ENCODE measurements around the gene MAML2.

GRCh38 chr11:96284401-96284800 lies 58.6 kb downstream of the MAML2 start:
- no peak for TF ChIP-seq CTCF (IDR thresholded peaks at IDR 0.05; ENCODE audit: borderline replicate concordance, extremely low read depth, low read length, poor library complexity, severe bottlenecking)
- no peak for TF ChIP-seq EZH2 (IDR thresholded peaks at IDR 0.05; ENCODE audit: borderline replicate concordance, low read depth, low read length, severe bottlenecking)

All from DND-41 (cell line).